Ascending aorta (tissue), 2 donors: Measurements from ENCODE around the gene SERP2. TPM values are rescaled to one million over a fixed set of nuclear protein-coding genes. Genes with fewer than 3 reads are reported as not detected.

ENCODE experiments used
- DNase-seq, 2 donors: peaks; one replicate each; pipeline ENCODE4 v3.0.0-alpha.2; 2019; ENCODE audit warnings: low spot score in 2 of 2
- H3K27ac ChIP-seq, 2 donors: fragments of 200-600 bp; sonication (generic); one replicate each; pipeline ENCODE4 v1.5.1; 2016 to 2017; ENCODE audit warnings: mild to moderate bottlenecking in 1 of 2
- H3K27me3 ChIP-seq: fragments of 200-600 bp; sonication (generic); one replicate; pipeline ENCODE4 v1.5.1; 2017
- H3K36me3 ChIP-seq, 2 donors: fragments of 200-600 bp; sonication (generic); one replicate each; pipeline ENCODE4 v1.5.1; 2016
- H3K4me1 ChIP-seq, 2 donors: fragments of 200-600 bp; sonication (generic); one replicate each; pipeline ENCODE4 v1.5.1; 2016 to 2017; ENCODE audit warnings: mild to moderate bottlenecking in 1 of 2
- H3K4me3 ChIP-seq, 2 donors: fragments of 200-600 bp; sonication (generic); one replicate each; pipeline ENCODE4 v1.5.1; 2016 to 2017; ENCODE audit warnings: mild to moderate bottlenecking in 1 of 2
- H3K9me3 ChIP-seq, 2 donors: fragments of 200-600 bp; sonication (generic); one replicate each; pipeline ENCODE4 v1.5.1; 2016
- intact Hi-C: fragments of 100-400 bp; cut with DNase I; formaldehyde crosslinking; loops from one replicate; pipeline ENCODE4 v1.15.1; 2023
- total RNA-seq: library from RNA; depleted of rRNA; stranded (reverse); fragments of >200 nt; gene quantifications from one replicate; pipeline ENCODE4 v1.1.0, GENCODE V29; 2016
- TF ChIP-seq, protein P1 (sequence below), 3 experiments: fragments of 200-600 bp in 2 of 3; fragments of 450-650 bp in 1 of 3; sonication (generic) in 2 of 3; IDR thresholded peaks; one replicate each; pipeline ENCODE4 v1.5.1; 2016 to 2019; ENCODE audit warnings: antibody characterized with exemption in 3 of 3, mild to moderate bottlenecking in 1 of 3, moderate library complexity in 1 of 3

The SERP2 gene
- total RNA-seq, 1 donor from 2014 or later: 0.85 TPM

- intact Hi-C loops: no loop called here
- H3K4me1 ChIP-seq: no peaks in the 10 kb centered on the region
- H3K27me3 ChIP-seq: no peaks in the 10 kb centered on the region
- no peak overlapping the region for H3K4me3 ChIP-seq
- no peaks in the 10 kb centered on the region for H3K9me3 ChIP-seq
- no peaks in the 10 kb centered on the region for H3K36me3 ChIP-seq
- TF ChIP-seq, protein P1, sequence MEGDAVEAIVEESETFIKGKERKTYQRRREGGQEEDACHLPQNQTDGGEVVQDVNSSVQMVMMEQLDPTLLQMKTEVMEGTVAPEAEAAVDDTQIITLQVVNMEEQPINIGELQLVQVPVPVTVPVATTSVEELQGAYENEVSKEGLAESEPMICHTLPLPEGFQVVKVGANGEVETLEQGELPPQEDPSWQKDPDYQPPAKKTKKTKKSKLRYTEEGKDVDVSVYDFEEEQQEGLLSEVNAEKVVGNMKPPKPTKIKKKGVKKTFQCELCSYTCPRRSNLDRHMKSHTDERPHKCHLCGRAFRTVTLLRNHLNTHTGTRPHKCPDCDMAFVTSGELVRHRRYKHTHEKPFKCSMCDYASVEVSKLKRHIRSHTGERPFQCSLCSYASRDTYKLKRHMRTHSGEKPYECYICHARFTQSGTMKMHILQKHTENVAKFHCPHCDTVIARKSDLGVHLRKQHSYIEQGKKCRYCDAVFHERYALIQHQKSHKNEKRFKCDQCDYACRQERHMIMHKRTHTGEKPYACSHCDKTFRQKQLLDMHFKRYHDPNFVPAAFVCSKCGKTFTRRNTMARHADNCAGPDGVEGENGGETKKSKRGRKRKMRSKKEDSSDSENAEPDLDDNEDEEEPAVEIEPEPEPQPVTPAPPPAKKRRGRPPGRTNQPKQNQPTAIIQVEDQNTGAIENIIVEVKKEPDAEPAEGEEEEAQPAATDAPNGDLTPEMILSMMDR (IDR thresholded peaks at IDR 0.05): no peak
- DNase-seq: peak in 1 of 2 donors; percentile 61
- H3K27ac ChIP-seq: no peak overlapping the region
These were observed 19.8 kb downstream of the SERP2 start for GRCh38 chr13:44393391-44393790.

- no peak overlapping the region for H3K27ac ChIP-seq
- no peaks in the 10 kb centered on the region for H3K36me3 ChIP-seq
- H3K4me1 ChIP-seq: no peaks in the 10 kb centered on the region
- no peaks in the 10 kb centered on the region for H3K27me3 ChIP-seq
- no peak for DNase-seq
- TF ChIP-seq, protein P1 (IDR thresholded peaks at IDR 0.05): no peak
- H3K9me3 ChIP-seq: no peaks in the 10 kb centered on the region
- no peak overlapping the region for H3K4me3 ChIP-seq
- intact Hi-C loops: no loop called here
These were observed 21.0 kb downstream of the SERP2 start for GRCh38 chr13:44394658-44395057.

GRCh38 chr13:44395976-44396694, 22.5 kb downstream of the SERP2 start:
- Histone ChIP-seq H3K36me3 (no peaks in the 10 kb centered on the region), H3K27me3 (no peaks in the 10 kb centered on the region), H3K4me1 (no peaks in the 10 kb centered on the region), H3K4me3 (no peak overlapping the region), H3K9me3 (no peaks in the 10 kb centered on the region), H3K27ac (no peak overlapping the region)
- peak in 1 of 2 donors; percentile 3 for DNase-seq
- intact Hi-C loops: no loop called here
- TF ChIP-seq, protein P1 (IDR thresholded peaks at IDR 0.05): no peak

- no peaks in the 10 kb centered on the region for H3K4me1 ChIP-seq
- intact Hi-C loops: no loop called here
- H3K4me3 ChIP-seq: no peak overlapping the region
- H3K27me3 ChIP-seq: no peaks in the 10 kb centered on the region
- H3K9me3 ChIP-seq: no peaks in the 10 kb centered on the region
- DNase-seq: peak in 1 of 2 donors; percentile 59
- no peaks in the 10 kb centered on the region for H3K36me3 ChIP-seq
- no peak overlapping the region for H3K27ac ChIP-seq
- TF ChIP-seq, protein P1 (IDR thresholded peaks at IDR 0.05): no peak
These were observed 23.3 kb downstream of the SERP2 start for GRCh38 chr13:44396701-44397580.

DNA sequence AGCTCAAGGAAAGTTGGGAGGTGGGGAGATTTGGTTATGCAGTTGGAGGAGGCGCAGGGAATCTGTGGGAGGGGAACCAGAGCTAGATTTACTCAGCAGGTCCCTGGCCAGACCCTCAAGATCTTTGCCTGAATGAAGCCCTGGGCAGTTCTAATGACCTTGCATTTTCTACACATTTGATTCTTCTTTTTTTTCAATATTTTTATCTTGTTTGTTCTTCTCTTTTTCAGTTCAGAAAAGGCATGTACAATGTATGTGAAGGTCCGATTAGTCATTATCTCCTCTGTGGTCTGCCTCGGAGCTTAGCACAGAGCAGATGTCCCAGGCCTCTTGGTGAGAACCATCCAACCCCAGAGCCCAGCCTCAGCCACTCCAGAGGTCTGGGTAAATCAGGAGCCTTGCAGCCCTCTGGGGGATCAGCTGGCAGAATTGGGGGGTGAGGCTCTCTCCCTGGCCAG, 24.2 kb downstream of the SERP2 start:
- no peak overlapping the region for H3K27ac ChIP-seq

More for the DNA sequence above, 24.2 kb downstream of the SERP2 start:
- no peaks in the 10 kb centered on the region for H3K4me1 ChIP-seq
- H3K9me3 ChIP-seq: no peaks in the 10 kb centered on the region
- TF ChIP-seq, protein P1 (IDR thresholded peaks at IDR 0.05): no peak
- H3K27me3 ChIP-seq: no peaks in the 10 kb centered on the region
- no peaks in the 10 kb centered on the region for H3K36me3 ChIP-seq
- H3K4me3 ChIP-seq: no peak overlapping the region
- DNase-seq: peak in 1 of 2 donors; percentile 33
- intact Hi-C loops: no loop called here
